Measurements from ENCODE around the gene OR6S1.

OR6S1 gene

GRCh38 chr14:20592574-20592973 is 48.9 kb downstream of the OR6S1 start:
- Histone ChIP-seq H3K36me3 (ENCODE audit: control insufficient read depth, insufficient read depth, low read length) (no peaks in the 10 kb centered on the region), H3K9me3 (ENCODE audit: control insufficient read depth, insufficient read depth, low read length) (no peaks in the 10 kb centered on the region), H3K4me3 (ENCODE audit: low read length) (no peak overlapping the region), H3K4me1 (ENCODE audit: control insufficient read depth, insufficient read depth, low read length) (no peaks in the 10 kb centered on the region), H3K27me3 (ENCODE audit: control insufficient read depth, insufficient read depth, low read length) (no peaks in the 10 kb centered on the region), H3K27ac (ENCODE audit: low read length) (no peak overlapping the region)
- WGBS (ENCODE audit: insufficient coverage, insufficient read length), result no CpG with 5 or more reads among the region's 1 CpG
- no peak for DNase-seq (ENCODE audit: low read depth, low spot score)

DNA sequence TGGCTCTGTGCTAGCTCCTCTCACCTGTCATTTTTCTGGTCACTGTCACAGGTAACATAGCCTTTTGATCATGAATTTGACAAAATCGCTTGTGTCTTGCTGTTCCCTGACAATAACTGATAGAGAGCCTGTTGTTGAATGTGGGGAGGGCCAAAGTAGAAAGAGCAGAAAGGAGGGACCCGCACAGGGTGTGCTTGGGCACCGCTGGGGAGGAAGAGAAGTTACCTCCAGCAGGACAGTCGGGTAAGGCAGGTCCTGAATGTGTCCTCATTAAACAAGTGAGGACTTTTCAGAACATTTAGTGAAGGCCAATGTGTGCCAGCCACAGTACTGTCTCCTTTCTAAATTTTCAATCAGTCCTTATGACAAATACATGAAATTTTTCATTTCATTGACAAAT is 50.3 kb downstream of the OR6S1 start, which contains the start of gene RNASE12:
RNASE12 (minus strand) TSS at position 142 of the 400 bp plus-strand sequence. CDS start 653 bp downstream, outside the sequence.
- H3K36me3 ChIP-seq (ENCODE audit: control insufficient read depth, insufficient read depth, low read length), result no peaks in the 10 kb centered on the region
- H3K27ac ChIP-seq (ENCODE audit: low read length), result no peak within 1 kb of the TSS
- no peak within 1 kb of the TSS for H3K4me3 ChIP-seq (ENCODE audit: low read length)
- no CpG with 5 or more reads among the region's 4 CpGs for WGBS (ENCODE audit: insufficient coverage, insufficient read length)
- H3K9me3 ChIP-seq (ENCODE audit: control insufficient read depth, insufficient read depth, low read length), result no peaks in the 10 kb centered on the region
- no peak for DNase-seq (ENCODE audit: low read depth, low spot score)
- no peaks in the 10 kb centered on the region for H3K27me3 ChIP-seq (ENCODE audit: control insufficient read depth, insufficient read depth, low read length)
- H3K4me1 ChIP-seq (ENCODE audit: control insufficient read depth, insufficient read depth, low read length), result no peaks in the 10 kb centered on the region
